HEK293 (cell line): ENCODE results near the gene PHF23.

Source experiments
- ZBTB1 ChIP-seq: fragments of 450-650 bp; formaldehyde crosslinking; IDR thresholded peaks from 2 replicates; pipeline ENCODE4 v1.5.1; 2016; ENCODE audit warnings: missing biosample characterization, missing genetic modification characterization
- ZFP3 ChIP-seq: fragments of 450-650 bp; formaldehyde crosslinking; IDR thresholded peaks from 2 replicates; pipeline ENCODE4 v1.5.1; 2016; ENCODE audit warnings: low read depth, missing biosample characterization, missing genetic modification characterization
- ZIC2 ChIP-seq: fragments of 450-650 bp; formaldehyde crosslinking; IDR thresholded peaks from 2 replicates; pipeline ENCODE4 v1.5.1; 2016; ENCODE audit warnings: missing biosample characterization, missing genetic modification characterization
- ZNF274 ChIP-seq, 2 experiments: fragments of 200-500 bp in 1 of 2; fragments of 450-650 bp in 1 of 2; sonication (Bioruptor generic) in 1 of 2; formaldehyde crosslinking in 1 of 2; IDR thresholded peaks; 2 replicates each; pipeline versions ENCODE4 v1.5.1 to v1.6.1; 2014 to 2016; ENCODE audit warnings: borderline replicate concordance in 1 of 2, inconsistent platforms in 1 of 2, low read length in 1 of 2, missing biosample characterization in 1 of 2, missing genetic modification characterization in 1 of 2
- ZNF785 ChIP-seq: fragments of 450-650 bp; formaldehyde crosslinking; IDR thresholded peaks from 2 replicates; pipeline ENCODE4 v1.5.1; 2016; ENCODE audit warnings: missing biosample characterization, missing genetic modification characterization
- TF ChIP-seq, protein P1 (sequence below): fragments of 450-650 bp; formaldehyde crosslinking; IDR thresholded peaks from 2 replicates; pipeline ENCODE4 v1.5.1; 2016; ENCODE audit warnings: missing biosample characterization, missing genetic modification characterization
- TF ChIP-seq, protein P2 (sequence below): fragments of 450-650 bp; formaldehyde crosslinking; IDR thresholded peaks from 2 replicates; pipeline ENCODE4 v1.5.0; 2017; ENCODE audit warnings: missing biosample characterization, missing genetic modification characterization, borderline replicate concordance

DNA sequence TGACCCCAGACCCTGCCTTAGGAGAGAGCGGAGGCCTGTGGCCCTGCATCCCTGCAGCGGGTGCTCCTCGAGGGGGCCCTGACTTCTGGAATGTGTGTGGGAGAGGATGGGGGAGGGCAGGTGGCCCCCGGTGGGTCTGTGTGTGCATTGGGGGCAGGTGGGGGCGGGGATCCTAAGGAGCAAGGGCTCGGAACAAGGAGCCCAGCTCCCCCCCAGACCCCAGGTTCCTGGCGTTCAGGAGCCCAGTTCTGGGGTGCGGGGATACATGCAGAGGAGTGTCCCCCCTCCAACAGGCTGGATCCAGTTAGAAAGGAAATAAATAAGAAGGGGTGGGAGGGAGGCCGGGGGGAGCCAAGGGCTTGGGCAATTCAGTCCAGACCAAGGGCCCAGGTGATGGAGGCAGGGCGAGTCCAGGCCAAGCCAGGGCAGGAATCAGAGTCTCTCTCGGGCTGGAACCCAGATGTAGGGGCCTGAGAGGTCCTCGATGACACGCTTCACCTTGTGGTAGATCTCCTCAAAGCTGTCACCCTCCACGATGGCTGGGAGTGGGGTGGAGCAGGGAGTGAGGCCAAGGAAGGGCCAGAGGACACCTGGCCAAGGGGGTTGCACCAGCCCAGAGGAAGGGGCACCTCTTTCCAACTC, 48.9 kb downstream of the PHF23 start:
- TF ChIP-seq, protein P1, sequence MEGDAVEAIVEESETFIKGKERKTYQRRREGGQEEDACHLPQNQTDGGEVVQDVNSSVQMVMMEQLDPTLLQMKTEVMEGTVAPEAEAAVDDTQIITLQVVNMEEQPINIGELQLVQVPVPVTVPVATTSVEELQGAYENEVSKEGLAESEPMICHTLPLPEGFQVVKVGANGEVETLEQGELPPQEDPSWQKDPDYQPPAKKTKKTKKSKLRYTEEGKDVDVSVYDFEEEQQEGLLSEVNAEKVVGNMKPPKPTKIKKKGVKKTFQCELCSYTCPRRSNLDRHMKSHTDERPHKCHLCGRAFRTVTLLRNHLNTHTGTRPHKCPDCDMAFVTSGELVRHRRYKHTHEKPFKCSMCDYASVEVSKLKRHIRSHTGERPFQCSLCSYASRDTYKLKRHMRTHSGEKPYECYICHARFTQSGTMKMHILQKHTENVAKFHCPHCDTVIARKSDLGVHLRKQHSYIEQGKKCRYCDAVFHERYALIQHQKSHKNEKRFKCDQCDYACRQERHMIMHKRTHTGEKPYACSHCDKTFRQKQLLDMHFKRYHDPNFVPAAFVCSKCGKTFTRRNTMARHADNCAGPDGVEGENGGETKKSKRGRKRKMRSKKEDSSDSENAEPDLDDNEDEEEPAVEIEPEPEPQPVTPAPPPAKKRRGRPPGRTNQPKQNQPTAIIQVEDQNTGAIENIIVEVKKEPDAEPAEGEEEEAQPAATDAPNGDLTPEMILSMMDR (tag by site-specific recombination), result no peak
- TF ChIP-seq ZFP3 (tag by site-specific recombination) (no peak), ZIC2 (tag by site-specific recombination) (no peak), ZNF274 (IDR thresholded peaks at IDR 0.05; ENCODE audit: low read length) (no peak), ZNF274 (tag by site-specific recombination; IDR thresholded peaks at IDR 0.05; ENCODE audit: borderline replicate concordance) (no peak), ZNF785 (no peak), ZBTB1 (tag by site-specific recombination) (no peak)
- TF ChIP-seq, protein P2, sequence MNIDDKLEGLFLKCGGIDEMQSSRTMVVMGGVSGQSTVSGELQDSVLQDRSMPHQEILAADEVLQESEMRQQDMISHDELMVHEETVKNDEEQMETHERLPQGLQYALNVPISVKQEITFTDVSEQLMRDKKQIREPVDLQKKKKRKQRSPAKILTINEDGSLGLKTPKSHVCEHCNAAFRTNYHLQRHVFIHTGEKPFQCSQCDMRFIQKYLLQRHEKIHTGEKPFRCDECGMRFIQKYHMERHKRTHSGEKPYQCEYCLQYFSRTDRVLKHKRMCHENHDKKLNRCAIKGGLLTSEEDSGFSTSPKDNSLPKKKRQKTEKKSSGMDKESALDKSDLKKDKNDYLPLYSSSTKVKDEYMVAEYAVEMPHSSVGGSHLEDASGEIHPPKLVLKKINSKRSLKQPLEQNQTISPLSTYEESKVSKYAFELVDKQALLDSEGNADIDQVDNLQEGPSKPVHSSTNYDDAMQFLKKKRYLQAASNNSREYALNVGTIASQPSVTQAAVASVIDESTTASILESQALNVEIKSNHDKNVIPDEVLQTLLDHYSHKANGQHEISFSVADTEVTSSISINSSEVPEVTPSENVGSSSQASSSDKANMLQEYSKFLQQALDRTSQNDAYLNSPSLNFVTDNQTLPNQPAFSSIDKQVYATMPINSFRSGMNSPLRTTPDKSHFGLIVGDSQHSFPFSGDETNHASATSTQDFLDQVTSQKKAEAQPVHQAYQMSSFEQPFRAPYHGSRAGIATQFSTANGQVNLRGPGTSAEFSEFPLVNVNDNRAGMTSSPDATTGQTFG (tag by site-specific recombination), result no peak
